SK-N-SH treated with all-trans-retinoic acid at 6 μM for 48 hours (cell line): ENCODE data around the gene SLC7A4.
A peak's percentile ranks its signal among the peaks of the same experiment; 100 is the strongest.

Source experiments
- ARNTL ChIP-seq: fragments of 450-650 bp; formaldehyde crosslinking; IDR thresholded peaks from 2 replicates; pipeline ENCODE4 v1.5.0; 2020; ENCODE audit warnings: low read depth, mild to moderate bottlenecking, moderate library complexity, borderline replicate concordance
- PPARA ChIP-seq: fragments of 250-450 bp; sonication (Bioruptor Pico); IDR thresholded peaks from 2 replicates; pipeline ENCODE4 v1.5.0; 2020; ENCODE audit warnings: mild to moderate bottlenecking, borderline replicate concordance
- RARB ChIP-seq: fragments of 250-450 bp; sonication (Bioruptor Pico); IDR thresholded peaks from 2 replicates; pipeline ENCODE4 v1.8.0; 2021; ENCODE audit warnings: mild to moderate bottlenecking, moderate library complexity
- SNAI2 ChIP-seq: fragments of 250-450 bp; sonication (Bioruptor Pico); IDR thresholded peaks from 2 replicates; pipeline ENCODE4 v1.5.0; 2020; ENCODE audit warnings: mild to moderate bottlenecking, moderate library complexity
- ZC3H10 ChIP-seq: fragments of 250-450 bp; sonication (Bioruptor Pico); IDR thresholded peaks from 2 replicates; pipeline ENCODE4 v1.5.1; 2021; ENCODE audit warnings: mild to moderate bottlenecking, moderate library complexity
- ZFP3 ChIP-seq: fragments of 250-450 bp; sonication (Bioruptor Pico); IDR thresholded peaks from 2 replicates; pipeline ENCODE4 v1.5.0; 2020; ENCODE audit warnings: mild to moderate bottlenecking, moderate library complexity
- ZFP30 ChIP-seq: fragments of 450-650 bp; formaldehyde crosslinking; IDR thresholded peaks from 2 replicates; pipeline ENCODE4 v1.5.0; 2022; ENCODE audit warnings: mild to moderate bottlenecking, moderate library complexity
- ZNF565 ChIP-seq: fragments of 450-650 bp; formaldehyde crosslinking; conservative IDR thresholded peaks from 2 replicates; pipeline ENCODE4 v1.5.0; 2020; ENCODE audit warnings: low read depth, mild to moderate bottlenecking, moderate library complexity
- ZNF8 ChIP-seq: fragments of 450-650 bp; formaldehyde crosslinking; IDR thresholded peaks from 2 replicates; pipeline ENCODE4 v1.5.0; 2020; ENCODE audit warnings: mild to moderate bottlenecking, moderate library complexity
- TF ChIP-seq, protein P1 (sequence below): fragments of 250-450 bp; sonication (Bioruptor Pico); IDR thresholded peaks from 2 replicates; pipeline ENCODE4 v1.8.0; 2020; ENCODE audit warnings: mild to moderate bottlenecking, moderate library complexity, borderline replicate concordance
- TF ChIP-seq, protein P2 (sequence below): fragments of 250-450 bp; sonication (Bioruptor Pico); IDR thresholded peaks from 2 replicates; pipeline ENCODE4 v1.8.0; 2021; ENCODE audit warnings: low read depth, mild to moderate bottlenecking, moderate library complexity, borderline replicate concordance
- TF ChIP-seq, protein P3 (sequence below): fragments of 250-450 bp; sonication (Bioruptor Pico); IDR thresholded peaks from 2 replicates; pipeline ENCODE4 v1.5.1; 2021; ENCODE audit warnings: mild to moderate bottlenecking, moderate library complexity

DNA sequence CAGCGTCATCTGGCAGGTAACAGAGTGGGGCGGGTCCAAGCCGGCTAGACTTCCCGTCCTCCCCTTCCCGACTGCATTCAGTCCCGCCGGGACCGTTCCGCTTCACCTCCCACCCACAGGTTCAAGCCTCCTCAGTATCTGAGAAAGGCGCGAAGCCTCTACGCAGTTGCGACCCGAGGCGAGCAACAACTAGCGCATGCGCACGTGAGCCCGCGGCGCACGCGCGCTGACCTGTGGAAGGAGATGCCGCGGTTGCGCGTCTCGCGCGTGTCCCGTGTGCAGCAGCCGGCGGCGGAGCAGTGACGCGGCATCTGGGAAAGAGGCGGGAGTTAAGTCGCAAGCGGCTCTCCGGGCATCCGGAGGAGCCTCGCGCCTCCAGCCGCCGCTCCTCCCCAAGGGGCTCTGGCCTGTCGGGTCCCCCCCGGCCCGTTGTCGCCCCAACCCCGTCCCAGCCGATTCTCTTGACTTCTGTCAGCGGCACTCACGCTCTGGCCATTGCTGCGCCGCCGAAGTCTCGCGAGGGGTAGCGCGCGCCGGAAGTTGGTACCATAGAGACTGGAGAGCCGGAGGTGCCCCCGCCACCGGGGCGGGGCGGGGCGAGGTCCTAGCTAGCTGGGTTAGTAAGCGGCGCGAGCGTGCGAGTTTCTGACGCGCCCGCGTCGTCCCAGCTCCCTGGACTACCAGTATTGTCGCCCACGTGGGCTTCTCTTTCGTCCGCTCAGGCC, 30.6 kb downstream of the SLC7A4 start, which contains the start of gene THAP7:
- TF ChIP-seq ARNTL (CRISPR knock-in tag) (no peak), PPARA (CRISPR knock-in tag) (no peak), SNAI2 (CRISPR knock-in tag) (no peak), ZFP30 (CRISPR knock-in tag) (no peak), RARB (CRISPR knock-in tag) (no peak), ZFP3 (CRISPR knock-in tag) (no peak), ZNF8 (no peak), ZNF565 (no peak), ZC3H10 (CRISPR knock-in tag) (no peak)
- TF ChIP-seq, protein P1, sequence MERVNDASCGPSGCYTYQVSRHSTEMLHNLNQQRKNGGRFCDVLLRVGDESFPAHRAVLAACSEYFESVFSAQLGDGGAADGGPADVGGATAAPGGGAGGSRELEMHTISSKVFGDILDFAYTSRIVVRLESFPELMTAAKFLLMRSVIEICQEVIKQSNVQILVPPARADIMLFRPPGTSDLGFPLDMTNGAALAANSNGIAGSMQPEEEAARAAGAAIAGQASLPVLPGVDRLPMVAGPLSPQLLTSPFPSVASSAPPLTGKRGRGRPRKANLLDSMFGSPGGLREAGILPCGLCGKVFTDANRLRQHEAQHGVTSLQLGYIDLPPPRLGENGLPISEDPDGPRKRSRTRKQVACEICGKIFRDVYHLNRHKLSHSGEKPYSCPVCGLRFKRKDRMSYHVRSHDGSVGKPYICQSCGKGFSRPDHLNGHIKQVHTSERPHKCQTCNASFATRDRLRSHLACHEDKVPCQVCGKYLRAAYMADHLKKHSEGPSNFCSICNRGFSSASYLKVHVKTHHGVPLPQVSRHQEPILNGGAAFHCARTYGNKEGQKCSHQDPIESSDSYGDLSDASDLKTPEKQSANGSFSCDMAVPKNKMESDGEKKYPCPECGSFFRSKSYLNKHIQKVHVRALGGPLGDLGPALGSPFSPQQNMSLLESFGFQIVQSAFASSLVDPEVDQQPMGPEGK (CRISPR knock-in tag) = 0 out of 2 replicates have a peak, but pooled peaks have one; percentile 51
- TF ChIP-seq, protein P2, sequence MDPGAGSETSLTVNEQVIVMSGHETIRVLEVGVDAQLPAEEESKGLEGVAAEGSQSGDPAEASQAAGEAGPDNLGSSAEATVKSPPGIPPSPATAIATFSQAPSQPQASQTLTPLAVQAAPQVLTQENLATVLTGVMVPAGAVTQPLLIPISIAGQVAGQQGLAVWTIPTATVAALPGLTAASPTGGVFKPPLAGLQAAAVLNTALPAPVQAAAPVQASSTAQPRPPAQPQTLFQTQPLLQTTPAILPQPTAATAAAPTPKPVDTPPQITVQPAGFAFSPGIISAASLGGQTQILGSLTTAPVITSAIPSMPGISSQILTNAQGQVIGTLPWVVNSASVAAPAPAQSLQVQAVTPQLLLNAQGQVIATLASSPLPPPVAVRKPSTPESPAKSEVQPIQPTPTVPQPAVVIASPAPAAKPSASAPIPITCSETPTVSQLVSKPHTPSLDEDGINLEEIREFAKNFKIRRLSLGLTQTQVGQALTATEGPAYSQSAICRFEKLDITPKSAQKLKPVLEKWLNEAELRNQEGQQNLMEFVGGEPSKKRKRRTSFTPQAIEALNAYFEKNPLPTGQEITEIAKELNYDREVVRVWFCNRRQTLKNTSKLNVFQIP (CRISPR knock-in tag) = no peak
- TF ChIP-seq, protein P3, sequence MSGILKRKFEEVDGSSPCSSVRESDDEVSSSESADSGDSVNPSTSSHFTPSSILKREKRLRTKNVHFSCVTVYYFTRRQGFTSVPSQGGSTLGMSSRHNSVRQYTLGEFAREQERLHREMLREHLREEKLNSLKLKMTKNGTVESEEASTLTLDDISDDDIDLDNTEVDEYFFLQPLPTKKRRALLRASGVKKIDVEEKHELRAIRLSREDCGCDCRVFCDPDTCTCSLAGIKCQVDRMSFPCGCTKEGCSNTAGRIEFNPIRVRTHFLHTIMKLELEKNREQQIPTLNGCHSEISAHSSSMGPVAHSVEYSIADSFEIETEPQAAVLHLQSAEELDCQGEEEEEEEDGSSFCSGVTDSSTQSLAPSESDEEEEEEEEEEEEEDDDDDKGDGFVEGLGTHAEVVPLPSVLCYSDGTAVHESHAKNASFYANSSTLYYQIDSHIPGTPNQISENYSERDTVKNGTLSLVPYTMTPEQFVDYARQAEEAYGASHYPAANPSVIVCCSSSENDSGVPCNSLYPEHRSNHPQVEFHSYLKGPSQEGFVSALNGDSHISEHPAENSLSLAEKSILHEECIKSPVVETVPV (CRISPR knock-in tag) = no peak
